ENCODE results near the gene DCBLD2.

DCBLD2 gene

GRCh38 chr3:98777286-98777685 lies 124.2 kb downstream of the DCBLD2 start:
- no peak for TF ChIP-seq CTCF (IDR thresholded peaks at IDR 0.05)
- H3K9ac ChIP-seq = no peak overlapping the region
- H2AFZ ChIP-seq = no peak overlapping the region
- no peak overlapping the region for H3K4me3 ChIP-seq (ENCODE audit: low read depth, low read length)
- no peaks in the 10 kb centered on the region for H3K36me3 ChIP-seq (ENCODE audit: control insufficient read depth, insufficient read depth, low read length)
- H3K27ac ChIP-seq = no peak overlapping the region
- H3K4me1 ChIP-seq = no peaks in the 10 kb centered on the region
- no peaks in the 10 kb centered on the region for H3K9me3 ChIP-seq (ENCODE audit: control insufficient read depth, low read length)
- H3K79me2 ChIP-seq = no peaks in the 10 kb centered on the region
- H3K27me3 ChIP-seq (ENCODE audit: control insufficient read depth, insufficient read depth, low read length) = no peaks in the 10 kb centered on the region
- H3K4me2 ChIP-seq (ENCODE audit: low read length) = no peak overlapping the region

- Histone ChIP-seq H3K4me2 (ENCODE audit: low read length) (no peak overlapping the region), H2AFZ (no peak overlapping the region), H3K9ac (no peak overlapping the region), H3K79me2 (no peaks in the 10 kb centered on the region), H3K4me3 (ENCODE audit: low read depth, low read length) (no peak overlapping the region), H3K27me3 (ENCODE audit: control insufficient read depth, insufficient read depth, low read length) (no peaks in the 10 kb centered on the region), H3K9me3 (ENCODE audit: control insufficient read depth, low read length) (no peaks in the 10 kb centered on the region), H3K27ac (no peak overlapping the region), H3K4me1 (no peaks in the 10 kb centered on the region), H3K36me3 (ENCODE audit: control insufficient read depth, insufficient read depth, low read length) (no peaks in the 10 kb centered on the region)
- no peak for TF ChIP-seq CTCF (IDR thresholded peaks at IDR 0.05)
These were observed 125.4 kb downstream of the DCBLD2 start for GRCh38 chr3:98776140-98776493.

- Histone ChIP-seq H3K79me2 (no peaks in the 10 kb centered on the region), H3K4me3 (ENCODE audit: low read depth, low read length) (no peak overlapping the region), H3K36me3 (ENCODE audit: control insufficient read depth, insufficient read depth, low read length) (no peaks in the 10 kb centered on the region), H3K9me3 (ENCODE audit: control insufficient read depth, low read length) (no peaks in the 10 kb centered on the region), H2AFZ (no peak overlapping the region), H3K9ac (no peak overlapping the region), H3K27me3 (ENCODE audit: control insufficient read depth, insufficient read depth, low read length) (no peaks in the 10 kb centered on the region), H3K4me1 (no peaks in the 10 kb centered on the region), H3K4me2 (ENCODE audit: low read length) (no peak overlapping the region), H3K27ac (no peak overlapping the region)
- no peak for TF ChIP-seq CTCF (IDR thresholded peaks at IDR 0.05)
These were observed 125.9 kb downstream of the DCBLD2 start for GRCh38 chr3:98775459-98776139.

GRCh38 chr3:98772022-98772421 lies 129.5 kb downstream of the DCBLD2 start:
- H3K9me3 ChIP-seq (ENCODE audit: control insufficient read depth, low read length) = no peaks in the 10 kb centered on the region
- H3K4me2 ChIP-seq (ENCODE audit: low read length) = no peak overlapping the region
- no peak for TF ChIP-seq CTCF (IDR thresholded peaks at IDR 0.05)
- H3K27me3 ChIP-seq (ENCODE audit: control insufficient read depth, insufficient read depth, low read length) = no peaks in the 10 kb centered on the region
- H3K9ac ChIP-seq = no peak overlapping the region
- no peak overlapping the region for H3K27ac ChIP-seq
- H2AFZ ChIP-seq = no peak overlapping the region
- H3K79me2 ChIP-seq = no peaks in the 10 kb centered on the region
- no peaks in the 10 kb centered on the region for H3K36me3 ChIP-seq (ENCODE audit: control insufficient read depth, insufficient read depth, low read length)
- H3K4me1 ChIP-seq = no peaks in the 10 kb centered on the region
- no peak overlapping the region for H3K4me3 ChIP-seq (ENCODE audit: low read depth, low read length)
